K562 (cell line): ENCODE data around the gene RAB2B. TPM values are rescaled to one million over a fixed set of nuclear protein-coding genes. Genes with fewer than 3 reads are reported as not detected.

Source experiments
- ATAC-seq: fragments of 200-7000 bp; cut with Tn5 transposase; 3 replicates; pipeline ENCODE4 v1.9.1; 2020; ENCODE audit warnings: moderate library complexity
- BruUV-seq: library from RNA; stranded (reverse); fragments of 400-500 nt; replicated peaks from 2 replicates; lab custom pipeline; 2021; lab: Mats Ljungman, UMichigan
- CTCF ChIA-PET: fragments of 300-600 bp; formaldehyde crosslinking; extraction: SDS; loops from one replicate; lab custom pipeline; 2021; ENCODE audit warnings: low intra/inter-chr PET ratio; lab: Yijun Ruan, JAX
- POLR2A ChIA-PET: fragments of 300-600, 350-650 bp; sonication (Branson Sonifier 250); formaldehyde crosslinking; extraction: SDS; loops from one replicate; lab custom pipeline; 2021; ENCODE audit warnings: antibody characterized with exemption, inconsistent platforms; lab: Yijun Ruan, JAX
- DNase-seq, 4 experiments: peaks; one replicate each; pipeline versions ENCODE4 v3.0.0 to v3.0.0-alpha.2; 2011 to 2018; ENCODE audit warnings: low spot score in 3 of 4, mixed read lengths in 3 of 4; ENCODE audit errors: extremely low read depth in 1 of 4
- FAIRE-seq: peaks from 2 replicates; lab custom pipeline; 2011; peaks lifted over from hg19 to GRCh38; lab: Jason Lieb, UNC
- H2AFZ ChIP-seq: 2 replicates; pipeline ENCODE4 v1.6.0; 2011; ENCODE audit warnings: low read depth, low read length, control low read depth, inconsistent platforms
- H3K27ac ChIP-seq: fragments of 200-600 bp; 3 replicates; pipeline ENCODE4 v1.8.0; 2011; ENCODE audit warnings: low read depth, mild to moderate bottlenecking, control low read depth, inconsistent platforms, low read length, moderate library complexity, mixed read lengths; ENCODE audit errors: extremely low read depth
- H3K27me3 ChIP-seq, 2 experiments: fragments of 300-600 bp in 1 of 2; 2 replicates in 1 of 2; 3 replicates in 1 of 2; pipeline versions ENCODE4 v1.6.0 to v1.8.0; 2011; ENCODE audit warnings: inconsistent platforms in 2 of 2, low read length in 2 of 2, mild to moderate bottlenecking in 1 of 2, mixed read lengths in 1 of 2, moderate library complexity in 1 of 2; ENCODE audit not compliant: control insufficient read depth in 2 of 2, insufficient read depth in 2 of 2
- H3K36me3 ChIP-seq: fragments of 300-600 bp; 3 replicates; pipeline ENCODE4 v1.8.0; 2011; ENCODE audit warnings: mild to moderate bottlenecking, low read length, inconsistent platforms; ENCODE audit not compliant: control insufficient read depth, insufficient read depth
- H3K4me1 ChIP-seq, 2 experiments: fragments of 200-600 bp in 1 of 2; replicated peaks in 1 of 2; 2 replicates in 1 of 2; 3 replicates in 1 of 2; pipeline versions ENCODE4 v1.5.1 to v1.8.0; 2011; ENCODE audit warnings: inconsistent platforms in 2 of 2, low read length in 2 of 2, mild to moderate bottlenecking in 1 of 2, mixed read lengths in 1 of 2, moderate library complexity in 1 of 2; ENCODE audit not compliant: control insufficient read depth in 2 of 2, insufficient read depth in 2 of 2
- H3K4me2 ChIP-seq: 2 replicates; pipeline ENCODE4 v1.6.1; 2011; ENCODE audit warnings: low read length, control low read depth, inconsistent platforms, mixed read lengths; ENCODE audit not compliant: insufficient read depth
- H3K4me3 ChIP-seq: fragments of 200-600 bp; sonication (generic), shearing (Covaris generic); 2 replicates; pipeline ENCODE4 v1.5.1; 2016; ENCODE audit warnings: control low read depth, inconsistent platforms
- H3K79me2 ChIP-seq: fragments of 200-600 bp; 3 replicates; pipeline ENCODE4 v1.8.0; 2011; ENCODE audit warnings: low read length, inconsistent platforms; ENCODE audit not compliant: control insufficient read depth, insufficient read depth
- H3K9ac ChIP-seq, 2 experiments: 2 replicates each; pipeline versions ENCODE4 v1.6.0 to v1.6.1; 2011; ENCODE audit warnings: low read depth in 2 of 2, low read length in 2 of 2, control low read depth in 1 of 2, inconsistent platforms in 1 of 2, mild to moderate bottlenecking in 1 of 2, mixed read lengths in 1 of 2; ENCODE audit not compliant: insufficient read depth in 1 of 2
- H3K9me1 ChIP-seq: one replicate; pipeline ENCODE4 v1.6.0; 2011; ENCODE audit warnings: inconsistent platforms, mild to moderate bottlenecking, low read length, moderate library complexity; ENCODE audit not compliant: control insufficient read depth, insufficient read depth
- H3K9me3 ChIP-seq: replicated peaks from 2 replicates; pipeline ENCODE4 v1.5.1; 2011; ENCODE audit warnings: low read depth, low read length, inconsistent platforms; ENCODE audit not compliant: control insufficient read depth, insufficient read depth
- H4K20me1 ChIP-seq: replicated peaks from 2 replicates; pipeline ENCODE4 v1.6.1; 2011; ENCODE audit warnings: low read length, inconsistent platforms, mixed read lengths; ENCODE audit not compliant: control insufficient read depth, insufficient read depth
- HDGF ChIP-seq: fragments of 450-650 bp; IDR thresholded peaks from 2 replicates; pipeline ENCODE4 v1.6.1; 2016
- JUND ChIP-seq, 2 experiments: IDR thresholded peaks; 2 replicates in 1 of 2; 3 replicates in 1 of 2; pipeline ENCODE4 v1.6.1; 2011; ENCODE audit warnings: borderline replicate concordance in 2 of 2, low read depth in 2 of 2, low read length in 2 of 2, improper control_type of control experiment in 1 of 2, missing biosample characterization in 1 of 2, missing genetic modification characterization in 1 of 2, missing genetic modification reagents in 1 of 2
- NFRKB ChIP-seq: fragments of 450-650 bp; IDR thresholded peaks from 2 replicates; pipeline ENCODE4 v1.6.1; 2016; ENCODE audit warnings: low read depth
- SAFB ChIP-seq: fragments of 200-400 bp; formaldehyde crosslinking; IDR thresholded peaks from 2 replicates; pipeline ENCODE4 v1.6.1; 2017; ENCODE audit warnings: low read depth, low read length, borderline replicate concordance
- TGIF2 ChIP-seq: sonication (generic); formaldehyde crosslinking; IDR thresholded peaks from 2 replicates; pipeline ENCODE4 v1.8.1; 2022; ENCODE audit warnings: mild to moderate bottlenecking, missing genetic modification reagents, moderate library complexity
- U2AF2 ChIP-seq: fragments of 200-400 bp; formaldehyde crosslinking; optimal IDR thresholded peaks from 2 replicates; pipeline ENCODE3; 2017; ENCODE audit warnings: low read depth, mild to moderate bottlenecking, low read length
- ZNF384 ChIP-seq: IDR thresholded peaks from 2 replicates; pipeline ENCODE4 v1.6.1; 2012; ENCODE audit warnings: low read depth, low read length, improper control_type of control experiment
- WGBS: fragments of 100-300 bp; shearing (Covaris generic); methylation state at CpG from one replicate; pipeline ENCODE4 v1.1.6; 2016; ENCODE audit warnings: low coverage, mixed read lengths; ENCODE audit not compliant: insufficient coverage; ENCODE audit errors: missing lambda C conversion rate; 5-methylcytosine and 5-hydroxymethylcytosine counted together
- in situ Hi-C: fragments of 300-500 bp; cut with MboI; formaldehyde crosslinking; loops from 4 replicates; pipeline ENCODE4 v1.15.0; 2018; ENCODE audit warnings: inconsistent platforms, mixed read lengths
- intact Hi-C: fragments of 100-400 bp; cut with micrococcal nuclease; formaldehyde crosslinking; loops from 2 replicates; pipeline ENCODE4 v1.14.2; 2022
- polyA plus RNA-seq, 8 experiments: library from polyadenylated mRNA; depleted of rRNA in 4 of 8; stranded (reverse) in 5 of 8; unstranded in 3 of 8; fragments of >200 nt; fragmentation: Nextera tagmentation in 2 of 8; fragmentation: Illumina TruSeq in 1 of 8; extraction: Ambion mirVana in 2 of 8; extraction: Trizol in 1 of 8; gene quantifications; 2 replicates each; pipeline versions ENCODE4 v1.2.1 to v1.2.3, GENCODE V29; 2011 to 2014; ENCODE audit warnings: inconsistent platforms in 1 of 8, missing spikeins in 1 of 8
- total RNA-seq, 7 experiments: library from RNA; depleted of rRNA in 6 of 7; stranded (reverse); fragments of >200 nt in 6 of 7; fragmentation: Illumina TruSeq in 2 of 7; extraction: Trizol in 2 of 7; gene quantifications; 2 replicates each; pipeline versions ENCODE4 v1.2.1 to v1.2.3, GENCODE V29; 2011 to 2021; ENCODE audit warnings: low replicate concordance in 1 of 7
- TF ChIP-seq, protein P1 (sequence below): IDR thresholded peaks from 3 replicates; pipeline ENCODE4 v1.6.1; 2011; ENCODE audit warnings: borderline replicate concordance, mild to moderate bottlenecking, moderate library complexity; ENCODE audit not compliant: insufficient read length; ENCODE audit errors: extremely low read depth
- TF ChIP-seq, protein P2 (sequence below): fragments of 450-650 bp; IDR thresholded peaks from 2 replicates; pipeline ENCODE4 v1.6.1; 2016; ENCODE audit warnings: borderline replicate concordance

The RAB2B gene
- total and polyA plus RNA-seq, 9 of the 15 experiments (the other 6 are each of a cell fraction or from before 2014, with no cell fraction given), result 4.6 to 19.8 (median 9.8) TPM

DNA sequence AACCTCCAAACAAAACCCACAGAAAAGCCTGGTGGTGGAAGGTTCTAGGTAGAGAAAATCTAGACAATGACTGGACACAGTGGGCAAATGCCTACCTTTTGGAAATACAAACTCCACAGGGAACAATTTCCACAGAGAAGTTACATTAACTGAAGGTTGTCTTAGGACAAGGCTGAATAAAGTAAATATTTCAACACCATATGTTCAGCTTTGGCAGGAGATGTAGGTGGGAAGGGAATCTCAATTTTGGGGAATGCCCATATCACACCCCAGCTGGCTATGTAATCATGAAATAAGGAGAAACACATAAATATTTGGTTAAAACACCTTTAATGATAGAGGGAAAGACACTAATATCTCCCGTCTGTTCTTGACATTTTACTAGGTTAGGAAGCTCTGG is 44.0 kb upstream of the RAB2B start:
- Histone ChIP-seq H3K9me1 (no peaks in the 10 kb centered on the region), H3K79me2 (peaks cover 19% of the 10 kb centered on the region), H3K4me1 (peaks cover 10 to 22% of the 10 kb centered on the region in 2 experiments; a peak in 4 of 5 replicates)
- POLR2A ChIA-PET, result interaction anchor here (4.2 kb wide), 1 partner anchor 10 kb away, joined by 23 read pairs; the partner anchor contains the start of gene METTL3
- FAIRE-seq, result peak; percentile 48
- in situ Hi-C loops, result no loop called here
- no TSS peak for BruUV-seq
- WGBS, result 63% methylated on average over 1 of the region's 1 CpG
- TF ChIP-seq NFRKB (no peak), HDGF (no peak), U2AF2 (no peak), JUND (IDR thresholded peaks at IDR 0.05; ENCODE audit: borderline replicate concordance, low read depth, low read length) (no peak), JUND (tag; IDR thresholded peaks at IDR 0.05; ENCODE audit: borderline replicate concordance, low read depth, low read length) (no peak), SAFB (no peak), TGIF2 (CRISPR knock-in tag) (no peak), ZNF384 (no peak)
- TF ChIP-seq, protein P1, sequence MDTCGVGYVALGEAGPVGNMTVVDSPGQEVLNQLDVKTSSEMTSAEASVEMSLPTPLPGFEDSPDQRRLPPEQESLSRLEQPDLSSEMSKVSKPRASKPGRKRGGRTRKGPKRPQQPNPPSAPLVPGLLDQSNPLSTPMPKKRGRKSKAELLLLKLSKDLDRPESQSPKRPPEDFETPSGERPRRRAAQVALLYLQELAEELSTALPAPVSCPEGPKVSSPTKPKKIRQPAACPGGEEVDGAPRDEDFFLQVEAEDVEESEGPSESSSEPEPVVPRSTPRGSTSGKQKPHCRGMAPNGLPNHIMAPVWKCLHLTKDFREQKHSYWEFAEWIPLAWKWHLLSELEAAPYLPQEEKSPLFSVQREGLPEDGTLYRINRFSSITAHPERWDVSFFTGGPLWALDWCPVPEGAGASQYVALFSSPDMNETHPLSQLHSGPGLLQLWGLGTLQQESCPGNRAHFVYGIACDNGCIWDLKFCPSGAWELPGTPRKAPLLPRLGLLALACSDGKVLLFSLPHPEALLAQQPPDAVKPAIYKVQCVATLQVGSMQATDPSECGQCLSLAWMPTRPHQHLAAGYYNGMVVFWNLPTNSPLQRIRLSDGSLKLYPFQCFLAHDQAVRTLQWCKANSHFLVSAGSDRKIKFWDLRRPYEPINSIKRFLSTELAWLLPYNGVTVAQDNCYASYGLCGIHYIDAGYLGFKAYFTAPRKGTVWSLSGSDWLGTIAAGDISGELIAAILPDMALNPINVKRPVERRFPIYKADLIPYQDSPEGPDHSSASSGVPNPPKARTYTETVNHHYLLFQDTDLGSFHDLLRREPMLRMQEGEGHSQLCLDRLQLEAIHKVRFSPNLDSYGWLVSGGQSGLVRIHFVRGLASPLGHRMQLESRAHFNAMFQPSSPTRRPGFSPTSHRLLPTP, result no peak
- TF ChIP-seq, protein P2, sequence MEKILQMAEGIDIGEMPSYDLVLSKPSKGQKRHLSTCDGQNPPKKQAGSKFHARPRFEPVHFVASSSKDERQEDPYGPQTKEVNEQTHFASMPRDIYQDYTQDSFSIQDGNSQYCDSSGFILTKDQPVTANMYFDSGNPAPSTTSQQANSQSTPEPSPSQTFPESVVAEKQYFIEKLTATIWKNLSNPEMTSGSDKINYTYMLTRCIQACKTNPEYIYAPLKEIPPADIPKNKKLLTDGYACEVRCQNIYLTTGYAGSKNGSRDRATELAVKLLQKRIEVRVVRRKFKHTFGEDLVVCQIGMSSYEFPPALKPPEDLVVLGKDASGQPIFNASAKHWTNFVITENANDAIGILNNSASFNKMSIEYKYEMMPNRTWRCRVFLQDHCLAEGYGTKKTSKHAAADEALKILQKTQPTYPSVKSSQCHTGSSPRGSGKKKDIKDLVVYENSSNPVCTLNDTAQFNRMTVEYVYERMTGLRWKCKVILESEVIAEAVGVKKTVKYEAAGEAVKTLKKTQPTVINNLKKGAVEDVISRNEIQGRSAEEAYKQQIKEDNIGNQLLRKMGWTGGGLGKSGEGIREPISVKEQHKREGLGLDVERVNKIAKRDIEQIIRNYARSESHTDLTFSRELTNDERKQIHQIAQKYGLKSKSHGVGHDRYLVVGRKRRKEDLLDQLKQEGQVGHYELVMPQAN, result no peak
- TF ChIP-seq, all 486 proteins: peak for 0
- Histone ChIP-seq H2AFZ (no peak overlapping the region), H3K27ac (no peak overlapping the region), H3K4me3 (no peak overlapping the region), H3K9ac (no peak overlapping the region), H3K4me2 (no peak overlapping the region), H3K36me3 (peaks cover 28% of the 10 kb centered on the region; the same call in 2 of the 3 replicates), H3K9me3 (no peaks in the 10 kb centered on the region), H4K20me1 (no peaks in the 10 kb centered on the region), H3K27me3 (no peaks in the 10 kb centered on the region)
- CTCF ChIA-PET, result no interaction called here
- ATAC-seq (no peak), DNase-seq (no peak)
- intact Hi-C loops, result no loop called here
